Caco-2 (cell line): Measurements from ENCODE around the gene PHF21B. TPM values are rescaled to one million over a fixed set of nuclear protein-coding genes. Genes with fewer than 3 reads are reported as not detected.
"Not testable (repeated sequence)": the region's sequence is repeated elsewhere in the genome, so short reads cannot be mapped to it uniquely, and the experiment has no call there.

ENCODE experiments used
- BruUV-seq: library from RNA; stranded (reverse); fragments of 400-500 nt; replicated peaks from 2 replicates; lab custom pipeline; 2021; lab: Mats Ljungman, UMichigan
- CTCF ChIA-PET: fragments of 300-600 bp; sonication (Branson Sonifier 250); formaldehyde crosslinking; loops from one replicate; lab custom pipeline; 2022; ENCODE audit warnings: antibody characterized with exemption; lab: Charles Lee
- POLR2A ChIA-PET: fragments of 300-600 bp; sonication (Branson Sonifier 250); formaldehyde crosslinking; loops from one replicate; lab custom pipeline; 2022; ENCODE audit warnings: antibody characterized with exemption; lab: Charles Lee
- DNase-seq, 2 experiments: peaks; one replicate each; pipeline versions ENCODE4 v3.0.0 to v3.0.0-alpha.2; 2020 to 2022
- H3K27me3 ChIP-seq: replicated peaks from 2 replicates; pipeline ENCODE4 v1.6.0; 2011; ENCODE audit warnings: low read length; ENCODE audit not compliant: control insufficient read depth, insufficient read depth
- H3K36me3 ChIP-seq: 2 replicates; pipeline ENCODE4 v1.5.1; 2011; ENCODE audit warnings: low read length; ENCODE audit not compliant: control insufficient read depth, insufficient read depth
- H3K4me1 ChIP-seq: fragments of 250-450 bp; sonication (Bioruptor Pico); 2 replicates; pipeline ENCODE4 v1.5.1; 2020; ENCODE audit warnings: mild to moderate bottlenecking
- H3K4me3 ChIP-seq: 2 replicates; pipeline ENCODE4 v1.5.1; 2011; ENCODE audit warnings: low read depth, mild to moderate bottlenecking, control low read depth, low read length
- H3K9me3 ChIP-seq: fragments of 250-450 bp; sonication (Bioruptor Pico); 2 replicates; pipeline ENCODE4 v1.5.1; 2020; ENCODE audit warnings: mild to moderate bottlenecking, moderate library complexity
- H3K27ac Mint-ChIP-seq: one replicate; pipeline ENCODE4 v1.8.0; 2022; ENCODE audit warnings: mixed read lengths; ENCODE audit not compliant: unreplicated experiment
- H3K27me3 Mint-ChIP-seq: one replicate; pipeline ENCODE4 v1.8.0; 2022; ENCODE audit warnings: mixed read lengths; ENCODE audit not compliant: insufficient read depth, unreplicated experiment
- H3K36me3 Mint-ChIP-seq: one replicate; pipeline ENCODE4 v1.8.0; 2022; ENCODE audit warnings: mild to moderate bottlenecking, mixed read lengths; ENCODE audit not compliant: insufficient read depth, unreplicated experiment
- H3K4me1 Mint-ChIP-seq: one replicate; pipeline ENCODE4 v1.8.0; 2022; ENCODE audit warnings: low read depth, mixed read lengths; ENCODE audit not compliant: unreplicated experiment
- H3K4me3 Mint-ChIP-seq: one replicate; pipeline ENCODE4 v1.8.0; 2022; ENCODE audit warnings: mild to moderate bottlenecking, moderate library complexity, mixed read lengths; ENCODE audit not compliant: unreplicated experiment
- H3K9me3 Mint-ChIP-seq: one replicate; pipeline ENCODE4 v1.8.0; 2022; ENCODE audit warnings: mixed read lengths; ENCODE audit not compliant: unreplicated experiment
- intact Hi-C: fragments of 100-400 bp; cut with micrococcal nuclease; formaldehyde crosslinking; loops from one replicate; pipeline ENCODE4 v1.10.0; 2022; ENCODE audit not compliant: unreplicated experiment
- total RNA-seq: library from RNA; stranded (reverse); gene quantifications from 2 replicates; pipeline ENCODE4 v1.2.3, GENCODE V29; 2022
- TF ChIP-seq, protein P1 (sequence below), 2 experiments: fragments of 200-600 bp in 1 of 2; IDR thresholded peaks; 1 replicate in 1 of 2; 2 replicates in 1 of 2; pipeline versions ENCODE4 v1.5.1 to v1.8.0; 2011 to 2022; ENCODE audit warnings: antibody characterized with exemption in 1 of 2, control low read depth in 1 of 2, inconsistent platforms in 1 of 2, low read depth in 1 of 2, low read length in 1 of 2, mild to moderate bottlenecking in 1 of 2, moderate library complexity in 1 of 2; ENCODE audit not compliant: insufficient read depth in 1 of 2, severe bottlenecking in 1 of 2, unreplicated experiment in 1 of 2

Gene PHF21B
- total RNA-seq, 1 experiment from 2014 or later, result 0.98 TPM

DNA sequence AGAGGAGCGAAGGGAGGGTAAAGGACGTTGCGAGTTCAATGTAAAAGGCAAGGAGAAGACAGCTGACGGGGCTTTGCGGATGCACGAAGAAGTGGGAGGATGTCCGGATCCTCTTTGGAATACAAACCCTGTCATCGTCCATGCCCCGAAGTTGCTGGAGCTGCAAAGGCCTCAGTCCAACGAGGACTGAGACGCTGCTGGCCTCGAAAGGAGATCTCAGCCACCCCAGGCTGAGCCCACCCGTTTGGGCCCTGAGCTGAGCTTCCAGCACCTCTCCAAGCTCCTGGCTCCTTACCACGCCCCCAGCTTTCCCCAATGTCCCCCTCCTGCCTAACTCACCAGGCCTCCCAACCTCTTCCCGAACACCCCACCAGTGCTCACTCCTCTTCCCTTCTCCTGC is 46.1 kb upstream of the PHF21B start:
- Histone ChIP-seq H3K9me3 (no peaks in the 10 kb centered on the region), H3K27me3 (no peaks in the 10 kb centered on the region), H3K4me1 (peaks cover 13% of the 10 kb centered on the region), H3K4me3 (no peak overlapping the region), H3K36me3 (no peaks in the 10 kb centered on the region)
- POLR2A ChIA-PET, result no interaction called here
- no peaks in the 10 kb centered on the region for H3K36me3 Mint-ChIP-seq
- BruUV-seq, result no TSS peak
- TF ChIP-seq, protein P1, sequence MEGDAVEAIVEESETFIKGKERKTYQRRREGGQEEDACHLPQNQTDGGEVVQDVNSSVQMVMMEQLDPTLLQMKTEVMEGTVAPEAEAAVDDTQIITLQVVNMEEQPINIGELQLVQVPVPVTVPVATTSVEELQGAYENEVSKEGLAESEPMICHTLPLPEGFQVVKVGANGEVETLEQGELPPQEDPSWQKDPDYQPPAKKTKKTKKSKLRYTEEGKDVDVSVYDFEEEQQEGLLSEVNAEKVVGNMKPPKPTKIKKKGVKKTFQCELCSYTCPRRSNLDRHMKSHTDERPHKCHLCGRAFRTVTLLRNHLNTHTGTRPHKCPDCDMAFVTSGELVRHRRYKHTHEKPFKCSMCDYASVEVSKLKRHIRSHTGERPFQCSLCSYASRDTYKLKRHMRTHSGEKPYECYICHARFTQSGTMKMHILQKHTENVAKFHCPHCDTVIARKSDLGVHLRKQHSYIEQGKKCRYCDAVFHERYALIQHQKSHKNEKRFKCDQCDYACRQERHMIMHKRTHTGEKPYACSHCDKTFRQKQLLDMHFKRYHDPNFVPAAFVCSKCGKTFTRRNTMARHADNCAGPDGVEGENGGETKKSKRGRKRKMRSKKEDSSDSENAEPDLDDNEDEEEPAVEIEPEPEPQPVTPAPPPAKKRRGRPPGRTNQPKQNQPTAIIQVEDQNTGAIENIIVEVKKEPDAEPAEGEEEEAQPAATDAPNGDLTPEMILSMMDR (IDR thresholded peaks at IDR 0.05; ENCODE audit: insufficient read depth in 1 of 2, low read depth in 1 of 2, low read length in 1 of 2, severe bottlenecking in 1 of 2, unreplicated experiment in 1 of 2), result no peak
- no peak overlapping the region for H3K27ac Mint-ChIP-seq
- CTCF ChIA-PET, result no interaction called here
- no peaks in the 10 kb centered on the region for H3K9me3 Mint-ChIP-seq
- peaks cover 7% of the 10 kb centered on the region for H3K27me3 Mint-ChIP-seq
- intact Hi-C loops, result no loop called here
- no peak overlapping the region for H3K4me3 Mint-ChIP-seq
- H3K4me1 Mint-ChIP-seq, result peaks cover 14% of the 10 kb centered on the region
- no peak for DNase-seq

DNA sequence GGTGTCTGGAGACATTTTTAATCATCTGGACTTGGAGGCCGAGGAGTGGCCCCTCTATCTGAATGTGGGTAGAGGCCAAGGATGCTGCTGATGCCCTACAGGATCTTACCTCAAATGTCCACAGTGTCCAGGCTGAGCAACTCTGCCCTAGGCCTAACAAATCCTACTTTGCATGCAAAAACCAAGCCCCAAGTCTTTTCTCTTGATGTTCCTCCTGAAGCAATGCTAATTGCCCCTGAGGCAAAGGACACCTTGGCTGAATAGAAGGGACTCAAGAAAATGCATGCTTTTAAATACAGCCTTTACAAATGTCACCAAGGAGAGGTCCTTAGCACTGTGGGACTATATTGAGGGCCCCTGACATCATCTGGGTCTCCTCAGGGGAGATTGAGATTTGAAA is 43.8 kb upstream of the PHF21B start:
- CTCF ChIA-PET, result no interaction called here
- no peak overlapping the region for H3K27ac Mint-ChIP-seq
- no peaks in the 10 kb centered on the region for H3K27me3 ChIP-seq
- H3K36me3 ChIP-seq, result no peaks in the 10 kb centered on the region
- no TSS peak for BruUV-seq
- peaks cover 14% of the 10 kb centered on the region for H3K4me1 Mint-ChIP-seq
- DNase-seq, result no peak
- H3K4me3 ChIP-seq, result no peak overlapping the region
- TF ChIP-seq, protein P1 (IDR thresholded peaks at IDR 0.05; ENCODE audit: insufficient read depth in 1 of 2, low read depth in 1 of 2, low read length in 1 of 2, severe bottlenecking in 1 of 2, unreplicated experiment in 1 of 2), result no peak
- H3K9me3 ChIP-seq, result no peaks in the 10 kb centered on the region
- intact Hi-C loops, result no loop called here
- H3K27me3 Mint-ChIP-seq, result peaks cover 4% of the 10 kb centered on the region
- peaks cover 13% of the 10 kb centered on the region for H3K4me1 ChIP-seq
- no peaks in the 10 kb centered on the region for H3K9me3 Mint-ChIP-seq
- POLR2A ChIA-PET, result no interaction called here
- H3K36me3 Mint-ChIP-seq, result no peaks in the 10 kb centered on the region
- H3K4me3 Mint-ChIP-seq, result no peak overlapping the region

DNA sequence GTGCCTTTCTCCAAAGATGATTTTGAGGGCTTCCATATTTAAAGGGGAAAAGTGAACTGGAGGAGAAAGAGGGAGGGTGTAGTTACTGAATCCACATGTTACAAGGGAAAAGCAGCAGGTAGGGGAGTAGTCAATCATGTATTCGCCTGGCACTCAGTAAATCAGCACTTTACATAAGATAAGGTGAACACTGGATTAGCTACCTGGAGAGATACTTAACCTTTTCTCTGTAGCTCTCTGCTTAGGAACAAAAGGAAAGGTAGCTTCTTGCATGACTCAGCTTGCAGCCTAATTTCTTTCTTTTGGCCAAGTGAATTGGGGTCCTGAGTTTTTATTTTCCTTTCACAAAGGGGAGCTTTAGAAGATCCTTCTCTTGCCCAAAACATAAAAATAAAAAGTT is 43.3 kb upstream of the PHF21B start:
- H3K9me3 Mint-ChIP-seq, result no peaks in the 10 kb centered on the region

DNA sequence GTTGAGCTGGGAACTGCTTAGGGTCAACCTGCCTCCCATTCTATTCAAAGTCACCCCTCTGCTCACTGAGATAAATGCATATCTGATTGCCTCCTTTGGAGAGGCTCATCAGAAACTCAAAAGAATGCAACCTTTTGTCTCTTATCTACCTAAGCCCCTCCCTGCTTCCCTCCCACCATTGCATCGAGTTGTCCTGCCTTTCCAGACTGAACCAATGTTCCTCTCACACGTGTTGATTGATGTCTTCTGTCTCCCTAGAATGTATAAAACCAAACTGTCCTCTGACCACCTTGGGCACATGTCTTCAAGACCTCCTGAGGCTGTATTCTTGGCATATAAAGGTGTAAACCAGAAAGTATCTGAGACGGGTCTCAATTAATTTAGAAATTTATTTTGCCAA is 42.9 kb upstream of the PHF21B start:
- H3K4me3 Mint-ChIP-seq, BruUV-seq, CTCF ChIA-PET, H3K9me3 Mint-ChIP-seq, H3K4me3 ChIP-seq, H3K36me3 ChIP-seq, intact Hi-C loops, H3K36me3 Mint-ChIP-seq, H3K9me3 ChIP-seq, H3K27me3 ChIP-seq, POLR2A ChIA-PET, H3K27me3 Mint-ChIP-seq: not testable (repeated sequence)
- Mint-ChIP-seq H3K4me1 (peaks cover 14% of the 10 kb centered on the region), H3K27ac (peak overlapping the region; percentile 14)
- DNase-seq, result peak; percentile 38 to 52
- H3K4me1 ChIP-seq, result peaks cover 13% of the 10 kb centered on the region

More for the DNA sequence above, 43.3 kb upstream of the PHF21B start:
- Histone ChIP-seq H3K4me1 (peaks cover 13% of the 10 kb centered on the region), H3K4me3 (no peak overlapping the region), H3K27me3 (no peaks in the 10 kb centered on the region), H3K9me3 (no peaks in the 10 kb centered on the region), H3K36me3 (no peaks in the 10 kb centered on the region)
- ChIA-PET POLR2A (no interaction called here), CTCF (no interaction called here)
- TF ChIP-seq, protein P1 (IDR thresholded peaks at IDR 0.05; ENCODE audit: insufficient read depth in 1 of 2, low read depth in 1 of 2, low read length in 1 of 2, severe bottlenecking in 1 of 2, unreplicated experiment in 1 of 2), result no peak
- no peak for DNase-seq
- intact Hi-C loops, result no loop called here
- no TSS peak for BruUV-seq
- no peak overlapping the region for H3K27ac Mint-ChIP-seq
- no peaks in the 10 kb centered on the region for H3K36me3 Mint-ChIP-seq
- H3K4me3 Mint-ChIP-seq, result no peak overlapping the region
- H3K27me3 Mint-ChIP-seq, result peaks cover 4% of the 10 kb centered on the region
- H3K4me1 Mint-ChIP-seq, result peaks cover 14% of the 10 kb centered on the region
